ENCODE measurements around the gene ACACA.

- TF ChIP-seq CTCF (IDR thresholded peaks at IDR 0.05): no peak
- no peak for TF ChIP-seq EZH2 (IDR thresholded peaks at IDR 0.05; ENCODE audit: borderline replicate concordance, insufficient read depth, low read depth, low read length, poor library complexity, severe bottlenecking)
Measured at GRCh38 chr17:37295888-37296287, 110.7 kb downstream of the ACACA start.

Data from B cell (primary cell).